ENCODE results near the gene TXNDC2.

The TXNDC2 gene

DNA sequence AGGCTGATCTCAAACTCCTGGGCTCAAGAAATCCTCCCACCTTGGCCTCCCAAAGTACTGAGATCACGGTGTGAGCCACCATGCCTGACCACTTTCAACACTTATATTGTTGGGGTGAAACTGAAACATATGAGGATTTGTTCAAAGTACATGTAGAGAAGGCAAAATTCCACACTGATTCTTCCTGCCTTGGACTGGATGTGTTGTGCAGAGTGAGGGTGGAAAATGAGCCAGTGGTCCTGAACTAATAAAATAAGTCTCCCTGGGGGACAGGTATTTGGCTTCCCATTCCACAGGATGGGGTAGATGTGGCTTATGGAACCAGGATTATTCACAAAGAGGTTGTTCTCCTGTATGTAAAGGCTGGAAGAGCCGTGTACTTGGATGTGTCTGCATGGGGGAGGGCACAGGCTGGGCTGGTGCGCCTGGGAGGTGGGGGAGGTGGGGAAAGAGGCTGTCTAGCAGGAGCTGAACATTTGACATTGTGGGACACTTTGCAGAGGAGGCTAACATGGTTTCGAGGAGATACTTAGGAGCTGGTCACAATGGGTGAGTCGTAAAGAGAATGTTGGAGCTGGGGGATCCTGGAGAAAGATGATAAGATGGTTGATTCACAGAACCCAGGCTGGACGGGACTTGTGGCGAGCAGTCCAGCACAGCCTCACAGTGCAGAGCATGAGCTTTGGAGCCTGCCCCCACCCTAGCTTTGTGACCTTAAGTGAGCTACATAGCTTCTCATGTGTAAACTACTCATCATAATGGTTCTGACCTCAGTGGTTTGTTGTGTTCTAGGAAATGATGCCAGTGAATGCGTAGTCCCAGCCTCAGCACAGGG, at the start of gene TXNDC2:
Gene TXNDC2 (plus strand): TSS at position 804 of the 835 bp plus-strand sequence. CDS start 708 bp downstream, outside the sequence.
- DNase-seq (ENCODE audit: low spot score) (no peak), ATAC-seq (ENCODE audit: low read depth) (no peak)
- no peaks in the 10 kb centered on the region for H3K9me3 ChIP-seq (ENCODE audit: severe bottlenecking)
- H3K36me3 ChIP-seq (ENCODE audit: low read depth): no peaks in the 10 kb centered on the region
- no peaks in the 10 kb centered on the region for H3K27me3 ChIP-seq (ENCODE audit: insufficient read depth, poor library complexity, severe bottlenecking)
- H3K4me3 ChIP-seq (ENCODE audit: severe bottlenecking): no peak within 1 kb of the TSS
- no peak within 1 kb of the TSS for H3K27ac ChIP-seq (ENCODE audit: poor library complexity, severe bottlenecking)
- no peaks in the 10 kb centered on the region for H3K4me1 ChIP-seq (ENCODE audit: insufficient read depth, poor library complexity, severe bottlenecking)
- no peak for TF ChIP-seq CTCF (IDR thresholded peaks at IDR 0.05; ENCODE audit: poor library complexity, severe bottlenecking)

DNA sequence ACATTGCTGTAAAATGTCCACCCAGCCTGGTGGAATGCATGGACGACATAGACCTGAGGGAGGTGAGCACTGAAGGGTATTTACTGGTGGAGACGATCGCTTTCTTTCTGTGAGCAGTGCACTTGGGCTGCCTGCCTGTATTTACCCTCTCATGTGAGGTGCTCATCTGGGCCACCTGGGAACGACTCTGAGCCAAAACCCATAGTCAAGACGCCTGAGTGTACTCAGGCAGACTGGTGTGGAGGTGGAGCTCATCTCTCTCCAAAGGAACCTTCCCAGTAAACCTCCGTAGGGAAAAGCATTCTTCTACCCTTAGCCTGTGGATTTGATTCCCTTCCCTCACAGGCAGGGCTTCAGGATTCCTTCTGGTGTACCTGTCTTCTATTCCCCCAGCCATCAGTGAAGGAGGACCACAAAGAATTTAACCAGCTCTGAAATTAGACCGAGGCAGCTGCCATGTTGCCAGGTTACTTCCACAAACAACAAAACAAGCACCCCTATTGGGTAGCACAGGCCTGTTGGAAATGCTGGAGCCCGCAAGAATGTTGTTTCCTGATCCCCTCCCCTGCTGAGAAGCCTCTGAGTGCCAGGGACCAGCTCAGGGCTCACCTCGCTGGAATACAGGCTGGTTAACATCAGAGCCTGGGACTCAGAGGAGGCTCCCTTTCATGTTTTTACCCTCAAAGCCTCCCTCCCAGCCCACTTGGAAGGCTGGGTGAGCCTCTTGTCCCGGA, 47.5 kb upstream of the TXNDC2 start:
- Histone ChIP-seq H3K4me3 (ENCODE audit: severe bottlenecking) (no peak overlapping the region), H3K27ac (ENCODE audit: poor library complexity, severe bottlenecking) (no peak overlapping the region), H3K9me3 (ENCODE audit: severe bottlenecking) (no peaks in the 10 kb centered on the region), H3K27me3 (ENCODE audit: insufficient read depth, poor library complexity, severe bottlenecking) (no peaks in the 10 kb centered on the region), H3K36me3 (ENCODE audit: low read depth) (no peaks in the 10 kb centered on the region), H3K4me1 (ENCODE audit: insufficient read depth, poor library complexity, severe bottlenecking) (peaks cover 10% of the 10 kb centered on the region)
- no peak for DNase-seq (ENCODE audit: low spot score)
- no peak for ATAC-seq (ENCODE audit: low read depth)
- no peak for TF ChIP-seq CTCF (IDR thresholded peaks at IDR 0.05; ENCODE audit: poor library complexity, severe bottlenecking)

DNA sequence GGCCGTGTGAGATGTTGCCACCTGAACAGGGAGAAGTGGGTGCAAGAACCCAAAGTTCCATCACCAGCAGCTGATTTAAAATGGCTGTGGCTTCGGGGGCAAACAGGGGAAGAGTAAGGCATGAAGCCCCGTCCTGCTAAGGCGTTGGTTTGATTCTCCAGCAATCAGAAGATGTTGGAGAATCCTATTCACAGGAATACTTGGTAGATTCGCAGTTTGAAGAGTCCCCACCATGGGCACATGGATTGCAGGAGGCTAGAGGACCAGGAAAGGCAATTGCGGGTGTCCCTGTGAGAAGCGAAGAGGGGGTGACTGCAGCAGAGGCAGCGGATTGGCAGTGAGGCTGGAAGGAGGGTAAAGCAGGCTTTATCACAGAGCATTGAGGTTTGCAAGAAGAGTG, 46.6 kb upstream of the TXNDC2 start:
- Histone ChIP-seq H3K4me1 (ENCODE audit: insufficient read depth, poor library complexity, severe bottlenecking) (peaks cover 10% of the 10 kb centered on the region), H3K9me3 (ENCODE audit: severe bottlenecking) (no peaks in the 10 kb centered on the region), H3K27ac (ENCODE audit: poor library complexity, severe bottlenecking) (no peak overlapping the region), H3K27me3 (ENCODE audit: insufficient read depth, poor library complexity, severe bottlenecking) (no peaks in the 10 kb centered on the region), H3K4me3 (ENCODE audit: severe bottlenecking) (no peak overlapping the region), H3K36me3 (ENCODE audit: low read depth) (no peaks in the 10 kb centered on the region)
- ATAC-seq (ENCODE audit: low read depth): no peak
- TF ChIP-seq CTCF (IDR thresholded peaks at IDR 0.05; ENCODE audit: poor library complexity, severe bottlenecking): no peak
- no peak for DNase-seq (ENCODE audit: low spot score)

- ATAC-seq (ENCODE audit: low read depth): no peak
- no peak for DNase-seq (ENCODE audit: low spot score)
- H3K36me3 ChIP-seq (ENCODE audit: low read depth): no peaks in the 10 kb centered on the region
- H3K4me1 ChIP-seq (ENCODE audit: insufficient read depth, poor library complexity, severe bottlenecking): peaks cover 10% of the 10 kb centered on the region
- TF ChIP-seq CTCF (IDR thresholded peaks at IDR 0.05; ENCODE audit: poor library complexity, severe bottlenecking): no peak
- H3K27ac ChIP-seq (ENCODE audit: poor library complexity, severe bottlenecking): no peak overlapping the region
- no peak overlapping the region for H3K4me3 ChIP-seq (ENCODE audit: severe bottlenecking)
- H3K27me3 ChIP-seq (ENCODE audit: insufficient read depth, poor library complexity, severe bottlenecking): no peaks in the 10 kb centered on the region
- H3K9me3 ChIP-seq (ENCODE audit: severe bottlenecking): no peaks in the 10 kb centered on the region
Observed at GRCh38 chr18:9839853-9840252, 45.9 kb upstream of the TXNDC2 start.
